22Rv1 (cell line): Measurements from ENCODE around the gene SYNGR1.

Experiments used
- CTCF ChIP-seq: fragments of 450-650 bp; IDR thresholded peaks from 2 replicates; pipeline ENCODE4 v1.5.1; 2017; ENCODE audit warnings: mild to moderate bottlenecking
- ZFX ChIP-seq: fragments of 450-650 bp; IDR thresholded peaks from 2 replicates; pipeline ENCODE4 v1.6.1; 2017; ENCODE audit warnings: antibody characterized with exemption, borderline replicate concordance

GRCh38 chr22:39349967-39350726 lies at the start of gene SYNGR1:
- TF ChIP-seq CTCF (no peak; the same call in none of the 2 replicates), ZFX (no peak)
